OCI-LY1 (cell line): ENCODE results near the gene HOXD9.

Source experiments
- H2AFZ ChIP-seq: fragments of 200-600 bp; sonication (generic), shearing (Covaris generic); 2 replicates; pipeline ENCODE4 v1.6.0; 2014; ENCODE audit warnings: antibody characterized with exemption, mild to moderate bottlenecking, low read length
- H3F3A ChIP-seq: fragments of 200-600 bp; sonication (generic), shearing (Covaris generic); 2 replicates; pipeline ENCODE4 v1.6.0; 2014; ENCODE audit warnings: mild to moderate bottlenecking, antibody characterized with exemption, low read length, moderate library complexity; ENCODE audit not compliant: insufficient read depth
- H3K27ac ChIP-seq: fragments of 200-600 bp; sonication (generic); 2 replicates; pipeline ENCODE4 v1.5.1; 2014; ENCODE audit warnings: low read length, mixed run types, mild to moderate bottlenecking, low read depth; ENCODE audit not compliant: poor library complexity, severe bottlenecking
- H3K27me3 ChIP-seq: fragments of 200-600 bp; sonication (generic); 2 replicates; pipeline ENCODE4 v1.6.0; 2014; ENCODE audit warnings: antibody characterized with exemption, mild to moderate bottlenecking, low read length, moderate library complexity; ENCODE audit not compliant: insufficient read depth
- H3K36me3 ChIP-seq: fragments of 200-600 bp; sonication (generic); 2 replicates; pipeline ENCODE4 v1.6.1; 2014; ENCODE audit warnings: mild to moderate bottlenecking, antibody characterized with exemption, low read length, moderate library complexity, mixed read lengths; ENCODE audit not compliant: insufficient read depth
- H3K4me1 ChIP-seq: fragments of 200-600 bp; sonication (generic); 2 replicates; pipeline ENCODE4 v1.5.1; 2014; ENCODE audit warnings: mild to moderate bottlenecking, low read length, moderate library complexity; ENCODE audit not compliant: insufficient read depth, severe bottlenecking
- H3K4me2 ChIP-seq: fragments of 200-600 bp; sonication (generic), shearing (Covaris generic); 2 replicates; pipeline ENCODE4 v1.6.1; 2014; ENCODE audit warnings: low read length
- H3K4me3 ChIP-seq: fragments of 200-600 bp; sonication (generic); 2 replicates; pipeline ENCODE4 v1.5.1; 2014; ENCODE audit warnings: low read length, low read depth, mild to moderate bottlenecking, mixed read lengths; ENCODE audit not compliant: poor library complexity, severe bottlenecking
- H3K79me2 ChIP-seq: fragments of 200-600 bp; shearing (Covaris generic); 2 replicates; pipeline ENCODE4 v1.6.1; 2016; ENCODE audit warnings: mixed run types, low read length, mixed read lengths; ENCODE audit not compliant: insufficient read depth
- H3K9ac ChIP-seq: fragments of 200-600 bp; sonication (generic), shearing (Covaris generic); 2 replicates; pipeline ENCODE4 v1.6.1; 2014; ENCODE audit warnings: mild to moderate bottlenecking, low read length, mixed read lengths
- H3K9me2 ChIP-seq: fragments of 200-600 bp; sonication (generic), shearing (Covaris generic); 2 replicates; pipeline ENCODE4 v1.6.1; 2014; ENCODE audit warnings: low read depth, mild to moderate bottlenecking, low read length, mixed read lengths
- H3K9me3 ChIP-seq: fragments of 200-600 bp; shearing (Covaris generic); 2 replicates; pipeline ENCODE4 v1.6.1; 2014; ENCODE audit warnings: low read length, mixed read lengths
- H4K20me1 ChIP-seq: fragments of 200-600 bp; sonication (generic), shearing (Covaris generic); 2 replicates; pipeline ENCODE4 v1.6.0; 2016; ENCODE audit warnings: mild to moderate bottlenecking, low read length; ENCODE audit not compliant: insufficient read depth
- CTCF ChIP-seq: fragments of 200-600 bp; sonication (generic), shearing (Covaris generic); IDR thresholded peaks from 2 replicates; pipeline ENCODE4 v1.5.1; 2017; ENCODE audit warnings: mild to moderate bottlenecking, antibody characterized with exemption, low read length, moderate library complexity, mixed read lengths
- EZH2 ChIP-seq: fragments of 200-600 bp; sonication (generic), shearing (Covaris generic); IDR thresholded peaks from 2 replicates; pipeline ENCODE4 v1.8.0; 2017; ENCODE audit warnings: borderline replicate concordance, mixed run types, mild to moderate bottlenecking, antibody characterized with exemption, low read length, moderate library complexity, mixed read lengths

The HOXD9 gene

GRCh38 chr2:176080540-176081375 is 41.8 kb upstream of the HOXD9 start:
- TF ChIP-seq EZH2 (no peak), CTCF (no peak)
- H3F3A ChIP-seq, result no peaks in the 10 kb centered on the region
- no peaks in the 10 kb centered on the region for H3K9me3 ChIP-seq
- no peaks in the 10 kb centered on the region for H3K79me2 ChIP-seq
- no peaks in the 10 kb centered on the region for H4K20me1 ChIP-seq
- no peak overlapping the region for H3K4me2 ChIP-seq
- H3K36me3 ChIP-seq, result no peaks in the 10 kb centered on the region
- no peak overlapping the region for H2AFZ ChIP-seq
- H3K27ac ChIP-seq, result no peak overlapping the region
- no peaks in the 10 kb centered on the region for H3K9me2 ChIP-seq
- H3K4me3 ChIP-seq, result no peak overlapping the region
- no peaks in the 10 kb centered on the region for H3K4me1 ChIP-seq
- no peaks in the 10 kb centered on the region for H3K27me3 ChIP-seq
- H3K9ac ChIP-seq, result no peak overlapping the region

- no peak overlapping the region for H2AFZ ChIP-seq
- no peaks in the 10 kb centered on the region for H3K36me3 ChIP-seq
- H3K9ac ChIP-seq, result no peak overlapping the region
- H3K4me2 ChIP-seq, result no peak overlapping the region
- TF ChIP-seq EZH2 (no peak), CTCF (no peak)
- no peaks in the 10 kb centered on the region for H3K79me2 ChIP-seq
- H4K20me1 ChIP-seq, result no peaks in the 10 kb centered on the region
- H3K4me3 ChIP-seq, result no peak overlapping the region
- no peaks in the 10 kb centered on the region for H3K27me3 ChIP-seq
- H3K9me3 ChIP-seq, result no peaks in the 10 kb centered on the region
- no peaks in the 10 kb centered on the region for H3K9me2 ChIP-seq
- H3K27ac ChIP-seq, result no peak overlapping the region
- no peaks in the 10 kb centered on the region for H3K4me1 ChIP-seq
- no peaks in the 10 kb centered on the region for H3F3A ChIP-seq
Observed at GRCh38 chr2:176081376-176081836, 41.1 kb upstream of the HOXD9 start.

- H3K9me2 ChIP-seq, result no peaks in the 10 kb centered on the region
- no peak overlapping the region for H3K4me3 ChIP-seq
- no peaks in the 10 kb centered on the region for H3K27me3 ChIP-seq
- H2AFZ ChIP-seq, result no peak overlapping the region
- H3K4me2 ChIP-seq, result no peak overlapping the region
- H4K20me1 ChIP-seq, result no peaks in the 10 kb centered on the region
- H3K36me3 ChIP-seq, result no peaks in the 10 kb centered on the region
- no peaks in the 10 kb centered on the region for H3K79me2 ChIP-seq
- H3K27ac ChIP-seq, result no peak overlapping the region
- no peak overlapping the region for H3K9ac ChIP-seq
- no peaks in the 10 kb centered on the region for H3K9me3 ChIP-seq
- TF ChIP-seq EZH2, result no peak
- TF ChIP-seq CTCF, result no peak
- H3F3A ChIP-seq, result no peaks in the 10 kb centered on the region
- no peaks in the 10 kb centered on the region for H3K4me1 ChIP-seq
Observed at GRCh38 chr2:176081837-176082524, 40.5 kb upstream of the HOXD9 start.
